Activated CD8-positive, alpha-beta memory T cell treated with anti-CD3 and anti-CD28 coated beads, Interleukin-2, amount 50 U/mL, for 1 hour (primary cell): Measurements from ENCODE around the gene CDKAL1.
"Not testable (repeated sequence)": the region's sequence is repeated elsewhere in the genome, so short reads cannot be mapped to it uniquely, and the experiment has no call there.

Source experiments
- DNase-seq: peaks from one replicate; pipeline ENCODE4 v3.0.0-alpha.2; 2020; ENCODE audit errors: extremely low read depth

The CDKAL1 gene

DNA sequence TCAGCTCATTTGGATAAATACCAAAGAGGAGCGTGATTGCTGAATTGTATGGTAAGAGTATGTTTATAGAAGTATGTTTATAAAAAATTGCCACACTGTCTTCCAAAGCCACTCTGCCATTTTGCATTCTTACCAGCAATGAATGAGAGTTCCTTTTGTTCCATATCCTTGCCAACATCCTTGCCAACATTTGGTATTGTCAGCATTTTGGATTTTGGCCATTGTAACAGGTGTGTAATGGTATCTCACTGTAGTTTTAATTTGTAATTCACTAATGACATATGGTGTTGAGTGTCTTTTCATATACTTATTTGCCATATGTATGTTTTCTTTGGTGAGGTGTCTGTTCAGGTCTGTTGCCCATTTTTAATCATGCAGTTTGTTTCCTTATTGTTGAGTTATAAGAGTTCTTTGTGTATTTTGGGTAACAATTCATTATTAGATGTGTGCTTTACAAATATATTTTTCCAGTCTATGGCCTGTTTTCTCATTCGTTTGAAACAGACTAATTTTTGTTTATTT lies 539.1 kb downstream of the CDKAL1 start:
- no peak for DNase-seq

DNA sequence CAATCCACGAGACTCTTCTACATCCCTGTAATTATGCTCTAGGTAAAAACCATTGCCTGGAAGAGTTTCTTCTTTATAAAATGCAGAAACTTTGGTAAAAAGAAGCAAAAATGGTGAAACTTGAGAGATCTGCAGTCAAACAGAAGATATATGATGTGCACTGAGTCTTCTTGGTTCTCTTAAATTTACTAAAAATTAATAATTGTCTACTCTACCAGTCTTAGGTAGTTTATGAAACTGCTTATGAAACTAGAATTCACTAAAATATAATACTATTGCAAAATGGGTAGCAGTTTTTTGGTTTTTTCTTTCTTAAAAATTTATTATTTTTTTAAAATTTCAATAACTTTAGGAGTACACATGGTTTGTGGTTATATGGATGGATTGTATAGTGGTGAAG lies 540.2 kb downstream of the CDKAL1 start:
- no peak for DNase-seq

DNA sequence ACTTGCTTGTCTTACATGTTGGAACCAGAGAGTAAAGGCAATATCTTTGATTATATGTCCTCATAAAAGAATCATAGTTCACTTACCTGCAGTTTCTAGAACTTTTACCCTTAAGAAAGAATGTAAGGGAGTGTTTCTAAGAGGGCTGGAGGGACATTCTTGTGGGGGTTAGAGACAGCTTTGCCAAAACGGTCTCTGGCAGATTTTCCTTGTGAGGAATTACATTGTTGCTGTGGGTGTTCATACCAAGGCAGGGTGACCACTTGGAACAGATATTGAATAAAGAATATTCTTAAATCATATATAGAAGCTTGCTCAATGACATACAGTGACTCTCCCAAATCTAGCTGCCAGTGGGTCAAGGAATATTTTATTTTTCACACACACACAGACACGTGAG lies 541.7 kb downstream of the CDKAL1 start:
- DNase-seq, result no peak

DNA sequence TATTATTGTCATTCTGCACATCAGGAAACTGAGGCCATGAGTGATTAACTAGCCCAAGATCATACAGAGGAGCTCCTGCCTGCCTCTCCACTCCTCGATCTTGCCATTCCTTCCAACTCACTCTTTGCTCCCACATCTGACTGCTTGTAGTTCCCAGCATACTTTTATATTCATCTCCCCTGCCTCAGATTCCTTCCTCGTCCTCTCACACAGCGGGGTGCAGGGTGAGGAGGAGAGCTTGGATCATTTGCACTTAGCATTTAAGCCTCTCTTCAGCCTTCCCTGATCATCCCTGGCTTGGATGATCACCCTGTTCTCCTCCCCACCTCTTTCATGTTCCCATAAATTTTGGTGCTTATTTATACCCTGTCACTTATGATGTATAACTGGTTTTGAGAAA lies 544.2 kb downstream of the CDKAL1 start:
- DNase-seq, result no peak

DNA sequence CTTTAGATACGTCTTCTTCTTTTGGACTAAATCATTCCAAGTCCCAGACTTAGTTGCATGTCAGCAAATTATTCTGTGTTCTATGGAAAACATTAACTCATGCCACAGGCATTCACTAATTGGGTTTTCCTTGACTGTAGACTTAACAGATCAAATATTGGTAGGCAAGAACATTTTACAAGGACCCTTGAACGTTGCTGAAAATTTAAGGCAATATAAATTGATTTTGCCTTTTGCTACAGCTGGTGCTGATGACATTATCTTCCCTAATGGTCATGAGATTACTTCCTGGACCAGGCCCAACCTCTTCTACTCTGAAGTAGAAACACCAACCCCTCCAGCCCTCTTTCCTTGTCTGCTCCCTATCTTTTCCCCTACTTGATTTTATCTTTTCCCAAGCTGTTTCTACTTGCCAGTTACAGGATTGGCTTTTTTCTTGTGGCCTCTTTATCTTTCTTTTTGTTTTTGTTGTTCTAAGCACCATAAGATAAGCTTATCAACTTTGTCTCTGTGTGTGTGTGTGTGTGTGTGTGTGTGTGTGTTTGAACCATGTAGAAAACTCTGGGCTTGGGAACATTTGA lies 545.3 kb downstream of the CDKAL1 start:
- no peak for DNase-seq

DNA sequence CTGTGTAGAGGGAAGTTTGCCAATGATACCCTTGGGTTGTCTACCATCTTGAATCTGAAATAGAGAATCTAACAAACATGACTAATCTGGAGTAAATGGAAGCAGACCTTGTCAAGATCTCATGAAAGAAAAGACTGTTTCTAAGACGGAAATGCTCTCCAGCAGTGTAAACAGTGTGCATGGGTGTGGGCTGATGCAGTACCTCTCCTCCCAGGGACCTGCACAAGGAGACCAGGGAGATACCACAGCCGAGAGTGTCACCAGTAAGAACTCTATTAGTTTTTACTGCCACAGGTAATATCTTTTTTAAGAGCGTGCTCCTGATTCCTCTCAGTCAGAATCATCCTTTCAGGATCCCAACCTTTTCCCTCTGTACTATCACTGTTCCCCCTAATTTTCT lies 546.0 kb downstream of the CDKAL1 start:
- no peak for DNase-seq

DNA sequence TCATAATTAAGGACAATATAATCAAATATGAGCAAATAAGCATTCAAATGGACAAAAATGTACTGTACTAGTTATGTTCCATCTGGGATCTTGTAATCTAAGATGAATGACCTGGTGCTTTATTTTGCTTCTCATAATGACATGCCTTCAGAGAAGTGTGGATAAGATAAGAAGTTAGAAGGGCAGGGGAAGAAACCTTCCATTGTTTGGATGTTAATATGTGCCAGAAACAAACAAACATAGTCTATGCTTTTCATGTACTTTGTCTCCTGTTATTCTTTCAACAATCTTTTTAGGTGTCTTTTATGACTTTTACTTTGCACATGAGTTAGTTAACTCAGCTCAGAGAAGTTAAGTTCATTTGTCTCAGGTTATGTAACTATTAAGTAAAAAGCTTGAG lies 547.8 kb downstream of the CDKAL1 start:
- DNase-seq, result no peak

DNA sequence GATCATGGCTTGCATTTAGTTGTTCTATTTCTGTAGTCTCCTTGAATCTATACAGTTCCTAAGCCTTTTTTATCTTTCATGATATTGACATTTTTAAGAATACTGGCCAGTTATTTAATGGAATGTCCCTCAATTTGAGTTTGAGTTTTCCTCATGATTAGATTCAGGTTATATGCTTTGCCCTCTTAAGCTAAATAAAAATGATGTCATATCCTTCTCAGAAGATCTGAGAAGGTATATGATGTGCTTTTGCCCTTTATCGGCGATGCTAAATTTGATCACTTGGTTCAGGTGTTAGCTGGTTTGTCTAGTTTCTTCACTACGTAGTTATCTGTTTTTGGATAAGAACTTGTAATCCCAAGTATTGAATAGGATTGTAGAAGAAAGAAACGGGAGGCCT lies 549.5 kb downstream of the CDKAL1 start:
- DNase-seq, result no peak

DNA sequence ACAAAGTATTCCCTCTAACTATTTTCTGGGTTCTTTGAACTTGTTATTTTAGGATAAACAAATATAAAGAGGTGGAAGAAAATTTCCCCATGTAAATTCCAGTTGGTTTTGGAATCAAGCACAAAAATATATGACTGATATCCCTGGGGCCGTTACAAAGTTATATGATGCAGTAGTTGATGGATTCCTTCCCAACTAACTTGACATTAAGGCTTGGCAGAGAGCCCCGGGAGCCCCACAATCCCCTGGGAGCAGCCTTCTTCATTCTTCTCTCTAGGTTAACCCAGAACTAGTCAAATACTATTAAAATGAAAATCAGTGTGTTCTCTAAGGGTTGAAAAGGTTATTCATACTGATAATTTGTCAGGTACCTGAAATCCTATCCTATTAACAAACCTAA lies 550.4 kb downstream of the CDKAL1 start:
- DNase-seq, result no peak

DNA sequence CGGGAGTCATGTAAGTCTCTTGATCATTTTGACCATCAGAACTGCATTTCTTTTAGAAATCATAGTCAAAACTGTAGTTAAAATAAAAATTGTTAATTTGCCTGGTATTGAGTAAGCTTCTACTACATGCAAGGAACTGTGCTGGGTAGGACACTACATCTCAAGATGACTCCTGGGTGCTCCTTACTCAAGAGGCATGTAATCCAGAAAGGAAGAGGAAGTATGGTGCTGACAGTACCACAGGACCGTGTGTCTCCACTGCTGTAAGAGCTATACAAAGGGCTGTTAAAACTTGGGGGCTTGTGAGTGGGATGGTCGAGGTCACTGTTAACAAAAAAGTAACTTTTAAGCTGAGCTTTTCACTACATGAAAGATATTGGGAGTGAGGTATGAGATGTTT lies 551.0 kb downstream of the CDKAL1 start:
- DNase-seq, result no peak

DNA sequence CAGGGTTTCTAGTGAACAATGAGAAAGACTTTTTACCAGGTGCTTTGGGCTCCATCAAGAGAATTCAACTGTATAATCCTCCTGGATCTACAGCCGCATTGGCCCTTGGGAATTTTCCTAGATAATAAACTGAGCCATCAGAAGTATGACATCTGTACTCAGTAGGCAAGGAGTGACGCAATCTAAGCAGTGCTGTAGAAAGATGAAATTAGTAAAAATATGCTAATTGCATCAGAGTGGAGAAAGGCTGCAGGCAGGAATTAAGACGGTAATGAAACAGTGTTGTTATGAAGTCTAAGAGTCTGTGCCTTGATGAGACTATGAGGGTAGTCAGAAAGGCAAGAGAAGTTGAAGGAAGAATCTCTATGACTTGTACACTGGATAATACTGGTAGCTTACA lies 551.4 kb downstream of the CDKAL1 start:
- no peak for DNase-seq

DNA sequence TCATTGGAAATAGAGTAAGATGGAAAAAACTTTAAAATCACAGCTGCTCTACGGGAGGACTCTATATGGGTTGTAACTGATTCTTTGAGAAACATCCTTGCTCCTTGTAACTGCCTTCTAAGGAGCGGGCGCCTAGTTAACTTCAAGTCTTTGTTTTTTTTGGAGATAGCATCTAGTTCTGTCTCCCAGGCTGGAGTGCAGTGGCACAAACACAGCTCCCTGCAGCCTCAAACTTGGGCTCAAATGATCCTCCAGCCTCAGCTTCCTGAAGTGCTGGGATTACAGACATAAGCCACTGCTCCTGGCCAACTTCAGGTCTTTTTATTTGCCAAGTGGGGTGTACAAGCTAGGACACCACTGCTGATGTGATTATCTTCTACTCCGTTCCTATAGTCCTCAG lies 552.9 kb downstream of the CDKAL1 start:
- DNase-seq, result no peak

DNA sequence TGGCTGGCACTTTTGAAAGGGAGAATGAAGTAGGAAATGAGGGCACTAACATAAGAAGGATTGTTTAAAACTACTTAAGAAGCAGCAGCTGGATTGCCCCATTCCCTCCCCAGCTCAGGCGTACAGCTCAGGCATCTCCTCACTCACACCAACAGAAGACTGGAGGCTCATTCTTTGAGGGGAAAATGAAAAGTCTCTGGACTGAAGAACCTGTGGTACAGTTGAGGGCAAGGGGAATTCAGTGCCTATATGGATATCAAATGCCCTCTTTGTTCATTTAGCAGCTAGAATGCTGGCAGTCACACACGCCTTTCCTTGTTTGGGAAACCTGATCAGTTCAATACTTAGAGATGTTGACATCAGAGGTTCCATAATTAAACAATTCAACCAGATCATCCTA lies 557.2 kb downstream of the CDKAL1 start:
- no peak for DNase-seq

DNA sequence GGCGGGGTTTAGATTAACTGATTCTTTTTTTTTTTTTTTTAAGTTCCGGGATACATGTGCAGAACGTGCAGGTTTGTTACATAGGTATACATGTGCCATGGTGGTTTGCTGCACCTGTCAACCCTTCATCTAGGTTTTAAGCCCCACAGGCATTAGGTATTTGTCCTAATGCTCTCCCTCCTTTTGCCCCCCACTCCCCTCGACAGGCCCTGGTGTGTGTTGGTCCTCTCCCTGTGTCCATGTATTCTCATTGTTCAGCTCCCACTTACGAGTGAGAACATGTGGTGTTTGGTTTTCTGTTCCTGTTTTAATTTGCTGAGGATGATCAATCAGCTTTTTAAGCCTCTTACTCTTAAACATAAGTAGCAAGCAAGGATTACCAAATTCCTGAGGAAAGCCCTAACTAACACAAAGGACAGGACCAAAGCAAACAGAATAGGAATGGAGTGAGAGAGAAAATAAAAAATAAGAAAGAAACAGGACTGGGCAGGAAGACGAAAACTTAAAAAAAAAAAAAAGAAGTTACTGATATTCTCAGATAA lies 558.0 kb downstream of the CDKAL1 start:
- DNase-seq, result not testable (repeated sequence)

DNA sequence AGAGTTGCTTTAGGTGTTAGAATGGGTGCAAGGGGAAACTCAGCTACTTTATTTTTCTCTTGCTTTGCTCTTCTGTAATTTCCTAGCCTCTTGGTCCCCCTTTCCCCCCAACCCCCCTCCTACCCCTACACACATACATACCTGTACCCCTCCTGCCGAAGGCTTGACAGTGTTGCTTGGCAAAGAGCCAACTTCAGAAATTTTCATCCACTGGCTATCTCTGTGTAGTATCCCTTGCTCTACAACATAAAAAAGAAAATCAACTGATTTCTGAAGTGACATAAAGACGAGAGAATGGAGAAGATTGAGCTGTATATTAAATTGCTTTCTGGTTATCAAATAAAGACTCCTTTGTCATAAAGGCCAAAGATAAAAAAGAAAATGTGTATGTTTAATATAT lies 561.2 kb downstream of the CDKAL1 start:
- no peak for DNase-seq

DNA sequence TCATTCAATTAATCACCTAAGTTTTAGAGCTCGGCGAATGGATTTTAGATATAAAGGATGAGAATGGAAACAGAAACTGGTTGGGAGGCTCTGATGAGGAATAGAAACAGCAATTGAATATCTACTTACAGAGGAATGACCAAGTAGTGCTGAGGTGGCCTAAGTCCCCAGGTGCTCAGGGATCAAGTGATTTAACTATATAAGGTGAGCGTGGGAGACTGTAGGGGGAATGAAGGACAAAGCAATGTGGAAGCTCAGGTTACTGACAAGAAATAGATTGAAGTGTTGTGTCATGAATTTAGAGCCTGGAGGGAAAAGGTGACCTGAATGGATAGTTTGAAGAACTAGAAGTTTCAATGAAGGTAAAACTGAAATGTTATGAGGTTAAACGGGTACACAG lies 563.9 kb downstream of the CDKAL1 start:
- no peak for DNase-seq

DNA sequence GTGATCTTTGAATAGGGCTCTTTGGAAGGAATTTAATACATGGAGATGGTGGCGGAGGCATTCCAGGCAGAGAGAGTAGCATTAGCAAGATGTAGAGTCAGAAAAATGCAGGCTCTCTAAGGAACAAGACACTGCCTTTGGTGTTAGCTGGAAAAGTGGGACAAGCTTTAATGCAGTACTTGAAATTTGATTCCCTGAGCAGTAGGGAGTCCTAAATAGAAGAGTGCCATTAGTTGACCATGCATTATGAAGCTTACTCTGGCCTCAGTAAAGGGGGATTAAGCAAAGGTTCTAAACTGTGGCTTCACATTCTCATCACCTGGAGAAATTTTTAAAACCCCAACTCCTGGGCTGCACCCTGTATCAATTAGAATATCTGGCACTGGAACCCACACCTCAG lies 564.5 kb downstream of the CDKAL1 start:
- no peak for DNase-seq

DNA sequence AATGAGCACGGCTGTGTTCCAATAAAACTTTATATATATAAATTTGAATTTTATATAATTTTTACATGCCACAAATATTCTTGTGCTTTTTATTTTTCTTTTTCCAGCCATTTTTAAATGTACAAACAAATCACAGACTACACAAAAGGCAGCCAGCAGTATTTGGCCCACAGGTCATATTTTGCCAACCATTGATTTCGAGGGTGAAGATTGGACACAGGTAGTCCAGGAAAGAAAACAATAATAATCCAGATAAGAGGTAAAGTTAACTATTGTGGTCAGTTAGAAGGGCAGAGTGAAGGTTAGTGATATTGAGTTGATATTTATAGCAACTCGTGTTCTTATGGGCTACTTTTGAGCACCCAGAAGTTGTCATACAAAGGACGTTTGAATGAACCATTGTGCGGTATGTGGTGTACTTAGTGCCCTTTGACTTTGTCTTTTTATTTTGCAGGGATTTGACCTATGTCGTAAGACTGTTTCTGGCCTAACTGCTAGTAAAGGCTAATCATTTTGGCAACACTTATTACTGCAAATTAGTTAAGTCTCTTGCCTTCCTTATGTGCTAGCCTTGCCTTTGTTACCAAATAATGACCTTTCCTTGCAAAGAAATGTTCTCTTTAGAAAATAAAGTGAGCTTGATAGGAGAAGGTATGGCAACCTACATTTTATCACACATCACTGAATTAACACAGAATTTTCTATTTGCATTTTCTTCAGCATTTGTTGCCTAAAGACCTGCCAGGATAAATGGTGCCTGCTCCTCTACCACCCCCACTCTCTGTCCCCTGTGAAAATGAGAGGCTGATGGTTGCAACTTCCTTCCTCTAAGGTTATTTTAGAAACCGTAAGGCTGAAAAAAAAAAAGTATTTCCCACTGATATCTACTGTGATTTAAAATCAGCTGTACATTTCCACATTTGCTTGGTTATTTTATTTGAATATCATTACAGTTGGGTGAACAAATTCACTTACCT lies 565.4 kb downstream of the CDKAL1 start:
- DNase-seq, result no peak

DNA sequence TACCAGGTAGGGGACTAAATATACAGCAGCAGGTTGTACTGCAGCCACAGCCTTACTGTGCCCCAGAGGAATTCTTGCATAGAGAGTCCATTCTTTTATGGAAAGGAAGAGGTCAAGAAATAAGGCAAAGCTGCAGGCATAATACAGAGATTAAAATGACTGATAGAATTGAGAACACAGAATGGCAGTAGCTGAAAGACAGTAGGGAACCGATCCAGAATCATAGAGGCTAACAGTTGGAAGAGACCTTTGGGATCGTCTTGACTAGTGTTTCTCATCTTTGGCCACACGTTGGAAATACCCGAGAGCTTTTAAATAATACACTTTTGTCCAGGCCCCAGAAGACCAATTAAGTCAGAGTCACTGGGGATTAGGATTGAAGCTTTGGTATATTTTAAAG lies 566.7 kb downstream of the CDKAL1 start:
- no peak for DNase-seq

DNA sequence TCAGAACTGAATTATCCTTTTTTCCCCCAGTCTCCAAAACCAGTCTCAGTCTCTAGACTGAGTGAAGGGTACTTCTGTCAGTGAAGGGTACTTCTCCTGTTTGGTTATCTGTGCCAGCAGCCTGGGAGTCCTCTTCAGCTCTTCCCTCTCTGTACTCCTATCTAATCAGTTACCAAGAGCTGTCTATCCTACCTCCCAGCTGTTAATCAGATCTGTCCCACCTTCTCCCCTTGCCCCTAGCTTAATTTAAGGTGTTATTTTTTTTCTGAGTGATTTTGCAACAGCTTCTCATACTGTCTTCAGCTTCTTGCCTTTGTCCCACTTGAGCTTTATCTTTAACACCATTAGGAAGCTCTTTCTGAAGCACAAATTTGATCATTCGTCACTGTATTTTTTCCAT lies 567.4 kb downstream of the CDKAL1 start:
- no peak for DNase-seq

DNA sequence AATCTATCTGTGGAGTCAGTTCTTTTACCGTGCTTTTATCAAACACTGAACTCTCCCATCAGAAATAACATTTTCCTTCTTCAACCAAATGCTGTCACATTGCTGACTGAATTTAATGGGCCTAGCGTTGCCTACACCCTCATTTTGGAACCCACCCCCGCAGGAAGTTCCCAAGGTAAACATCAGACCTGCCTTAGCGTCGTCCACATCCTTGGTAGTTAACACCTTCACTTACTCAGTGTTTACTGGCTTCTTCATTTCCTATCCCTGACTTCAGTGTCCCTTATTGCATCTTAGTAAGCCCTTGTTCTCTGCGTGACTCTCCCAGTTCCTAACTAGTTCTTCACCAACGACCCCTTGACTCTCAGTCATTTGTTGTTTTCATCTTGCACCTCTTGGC lies 567.9 kb downstream of the CDKAL1 start:
- DNase-seq, result no peak

DNA sequence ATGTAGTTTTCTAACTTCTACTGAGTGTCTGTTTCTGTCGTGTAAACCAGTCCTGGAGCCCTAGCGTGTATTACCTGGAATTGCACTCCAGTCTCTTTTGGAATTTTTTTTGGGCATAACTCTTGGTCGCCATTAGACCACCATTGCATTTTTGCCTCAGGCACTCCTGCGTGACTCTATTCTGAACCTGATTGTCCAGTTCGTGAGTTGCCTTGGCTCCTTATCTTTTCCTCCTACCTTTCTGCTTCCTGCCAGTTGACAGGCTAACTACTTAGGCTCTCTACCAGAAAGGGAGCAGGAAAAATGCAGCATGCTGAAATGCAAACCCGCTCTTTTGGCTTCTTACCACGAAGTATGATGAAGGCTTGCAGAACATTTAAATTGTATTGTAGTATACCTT lies 568.4 kb downstream of the CDKAL1 start:
- no peak for DNase-seq

DNA sequence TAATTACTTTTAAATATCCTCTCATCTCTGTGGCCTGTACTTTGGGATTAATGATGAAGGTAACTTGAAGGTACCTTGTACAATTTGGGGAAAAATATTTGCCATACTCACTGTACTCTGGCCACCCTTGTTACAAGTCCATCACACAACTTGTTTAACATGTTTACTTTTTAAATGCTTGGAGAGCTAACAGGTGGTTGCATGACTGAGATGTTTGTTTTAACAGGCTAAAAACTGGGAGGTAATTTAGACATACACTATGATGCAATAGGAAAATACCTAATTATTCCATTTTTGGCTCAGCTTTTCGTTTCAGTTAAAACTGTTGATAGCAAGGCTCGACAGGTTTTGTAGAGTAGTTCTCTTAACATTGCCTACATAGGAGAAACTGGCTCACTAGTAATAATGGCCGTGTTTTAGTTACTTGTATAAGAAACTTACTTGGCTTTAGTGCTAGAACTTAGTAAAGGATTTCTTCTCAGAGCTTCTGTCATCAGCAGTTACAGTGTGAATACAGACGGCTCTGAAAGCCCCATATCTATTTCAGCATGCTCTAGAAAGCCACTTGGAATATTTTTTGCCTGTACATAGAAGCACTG lies 569.5 kb downstream of the CDKAL1 start:
- no peak for DNase-seq
